ENCODE results near the gene PPP2R2B. TPM values are rescaled to one million over a fixed set of nuclear protein-coding genes. Genes with fewer than 3 reads are reported as not detected.

The PPP2R2B gene
- total and polyA plus RNA-seq, 2 donors (not counting 1 experiment from before 2014, with no cell fraction given) = 0.67 to 1.5 TPM

GRCh38 chr5:146706321-146706972, 172.1 kb downstream of the PPP2R2B start:
- no peak overlapping the region for H3K9ac ChIP-seq (ENCODE audit: insufficient read depth, low read length)
- H2AFZ ChIP-seq (ENCODE audit: low read length) = no peak overlapping the region
- H3K9me3 ChIP-seq (ENCODE audit: control insufficient read depth, insufficient read depth, low read depth, low read length) = no peaks in the 10 kb centered on the region
- no peaks in the 10 kb centered on the region for H3K27me3 ChIP-seq (ENCODE audit: control insufficient read depth, insufficient read depth, low read length)
- no peak overlapping the region for H3K27ac ChIP-seq (ENCODE audit: insufficient read depth, low read length)
- no peaks in the 10 kb centered on the region for H4K20me1 ChIP-seq (ENCODE audit: control insufficient read depth, extremely low read depth, insufficient read depth, low read length)
- no peak overlapping the region for H3K4me2 ChIP-seq (ENCODE audit: extremely low read depth, insufficient read depth, low read length)
- no peak for DNase-seq (ENCODE audit: low read depth in 2 of 2)
- no peaks in the 10 kb centered on the region for H3K79me2 ChIP-seq (ENCODE audit: control insufficient read depth, insufficient read depth, low read length)
- no peak overlapping the region for H3K4me3 ChIP-seq (replicated peaks in 1 of 4; ENCODE audit: control extremely low read depth in 1 of 4, insufficient read depth in 1 of 4, low read depth in 3 of 4, low read length in 4 of 4)
- no peak for TF ChIP-seq EZH2 (IDR thresholded peaks at IDR 0.05; ENCODE audit: low read length, missing control alignments)
- TF ChIP-seq CTCF (conservative IDR thresholded peaks at IDR 0.05 in 1 of 2, IDR thresholded peaks at IDR 0.05 in 1 of 2; ENCODE audit: low read depth in 1 of 2, low read length in 2 of 2) = no peak
- peaks cover 3% of the 10 kb centered on the region for H3K4me1 ChIP-seq (ENCODE audit: control insufficient read depth, extremely low read depth, insufficient read depth, low read length)
- H3K36me3 ChIP-seq (ENCODE audit: control insufficient read depth, insufficient read depth, low read length) = no peaks in the 10 kb centered on the region

GRCh38 chr5:146704949-146705665, 173.4 kb downstream of the PPP2R2B start:
- Histone ChIP-seq H4K20me1 (ENCODE audit: control insufficient read depth, extremely low read depth, insufficient read depth, low read length) (no peaks in the 10 kb centered on the region), H3K36me3 (ENCODE audit: control insufficient read depth, insufficient read depth, low read length) (no peaks in the 10 kb centered on the region), H3K9me3 (ENCODE audit: control insufficient read depth, insufficient read depth, low read depth, low read length) (no peaks in the 10 kb centered on the region), H3K4me3 (replicated peaks in 1 of 4; ENCODE audit: control extremely low read depth in 1 of 4, insufficient read depth in 1 of 4, low read depth in 3 of 4, low read length in 4 of 4) (no peak overlapping the region), H3K4me1 (ENCODE audit: control insufficient read depth, extremely low read depth, insufficient read depth, low read length) (peaks cover 3% of the 10 kb centered on the region), H2AFZ (ENCODE audit: low read length) (no peak overlapping the region), H3K4me2 (ENCODE audit: extremely low read depth, insufficient read depth, low read length) (no peak overlapping the region), H3K9ac (ENCODE audit: insufficient read depth, low read length) (no peak overlapping the region), H3K79me2 (ENCODE audit: control insufficient read depth, insufficient read depth, low read length) (no peaks in the 10 kb centered on the region), H3K27me3 (ENCODE audit: control insufficient read depth, insufficient read depth, low read length) (no peaks in the 10 kb centered on the region), H3K27ac (ENCODE audit: insufficient read depth, low read length) (no peak overlapping the region)
- peak in 1 of 2 donors; percentile 56 for DNase-seq (ENCODE audit: low read depth in 2 of 2)
- TF ChIP-seq EZH2 (IDR thresholded peaks at IDR 0.05; ENCODE audit: low read length, missing control alignments) (no peak), CTCF (conservative IDR thresholded peaks at IDR 0.05 in 1 of 2, IDR thresholded peaks at IDR 0.05 in 1 of 2; ENCODE audit: low read depth in 1 of 2, low read length in 2 of 2) (no peak)

GRCh38 chr5:146703899-146704298, 174.7 kb downstream of the PPP2R2B start:
- no peak overlapping the region for H3K27ac ChIP-seq (ENCODE audit: insufficient read depth, low read length)
- H3K4me1 ChIP-seq (ENCODE audit: control insufficient read depth, extremely low read depth, insufficient read depth, low read length) = peaks cover 3% of the 10 kb centered on the region
- no peaks in the 10 kb centered on the region for H3K9me3 ChIP-seq (ENCODE audit: control insufficient read depth, insufficient read depth, low read depth, low read length)
- TF ChIP-seq CTCF (conservative IDR thresholded peaks at IDR 0.05 in 1 of 2, IDR thresholded peaks at IDR 0.05 in 1 of 2; ENCODE audit: low read depth in 1 of 2, low read length in 2 of 2) = no peak
- no peak for TF ChIP-seq EZH2 (IDR thresholded peaks at IDR 0.05; ENCODE audit: low read length, missing control alignments)
- no peak overlapping the region for H3K4me3 ChIP-seq (replicated peaks in 1 of 4; ENCODE audit: control extremely low read depth in 1 of 4, insufficient read depth in 1 of 4, low read depth in 3 of 4, low read length in 4 of 4)
- no peak overlapping the region for H3K4me2 ChIP-seq (ENCODE audit: extremely low read depth, insufficient read depth, low read length)
- H3K27me3 ChIP-seq (ENCODE audit: control insufficient read depth, insufficient read depth, low read length) = no peaks in the 10 kb centered on the region
- no peaks in the 10 kb centered on the region for H3K36me3 ChIP-seq (ENCODE audit: control insufficient read depth, insufficient read depth, low read length)
- DNase-seq (ENCODE audit: low read depth in 2 of 2) = peak in 1 of 2 donors; percentile 87
- no peaks in the 10 kb centered on the region for H3K79me2 ChIP-seq (ENCODE audit: control insufficient read depth, insufficient read depth, low read length)
- no peak overlapping the region for H2AFZ ChIP-seq (ENCODE audit: low read length)
- no peak overlapping the region for H3K9ac ChIP-seq (ENCODE audit: insufficient read depth, low read length)
- H4K20me1 ChIP-seq (ENCODE audit: control insufficient read depth, extremely low read depth, insufficient read depth, low read length) = no peaks in the 10 kb centered on the region

Data from fibroblast of lung (primary cell).